Effector CD8-positive, alpha-beta T cell (primary cell): Measurements from ENCODE around the gene HIVEP3.

ENCODE experiments used
- DNase-seq: peaks from one replicate; lab custom pipeline; 2025; lab: John Stamatoyannopoulos, UW

HIVEP3 gene

DNA sequence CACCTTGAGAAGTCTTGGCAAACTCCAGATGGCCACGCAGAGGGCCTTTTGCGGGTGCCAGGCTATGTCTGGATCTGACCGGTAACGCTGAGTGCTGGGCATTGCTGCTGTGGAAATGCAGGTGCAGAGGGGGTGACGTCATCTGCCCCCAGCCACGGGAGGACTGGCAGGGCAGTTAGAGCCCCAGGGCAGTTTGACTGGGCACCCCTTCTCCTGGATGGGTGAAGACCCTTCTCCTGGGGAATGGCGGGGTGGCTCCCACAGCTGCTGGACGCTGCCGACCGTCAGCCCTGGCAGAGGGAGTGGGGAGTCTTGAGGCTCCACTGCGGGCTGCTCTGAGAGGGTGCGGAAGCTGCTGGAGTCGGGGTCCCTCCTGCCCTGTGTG is 421.7 kb downstream of the HIVEP3 start:
- DNase-seq = no peak

GRCh38 chr1:41496080-41497055 is 422.4 kb downstream of the HIVEP3 start:
- no peak for DNase-seq

DNA sequence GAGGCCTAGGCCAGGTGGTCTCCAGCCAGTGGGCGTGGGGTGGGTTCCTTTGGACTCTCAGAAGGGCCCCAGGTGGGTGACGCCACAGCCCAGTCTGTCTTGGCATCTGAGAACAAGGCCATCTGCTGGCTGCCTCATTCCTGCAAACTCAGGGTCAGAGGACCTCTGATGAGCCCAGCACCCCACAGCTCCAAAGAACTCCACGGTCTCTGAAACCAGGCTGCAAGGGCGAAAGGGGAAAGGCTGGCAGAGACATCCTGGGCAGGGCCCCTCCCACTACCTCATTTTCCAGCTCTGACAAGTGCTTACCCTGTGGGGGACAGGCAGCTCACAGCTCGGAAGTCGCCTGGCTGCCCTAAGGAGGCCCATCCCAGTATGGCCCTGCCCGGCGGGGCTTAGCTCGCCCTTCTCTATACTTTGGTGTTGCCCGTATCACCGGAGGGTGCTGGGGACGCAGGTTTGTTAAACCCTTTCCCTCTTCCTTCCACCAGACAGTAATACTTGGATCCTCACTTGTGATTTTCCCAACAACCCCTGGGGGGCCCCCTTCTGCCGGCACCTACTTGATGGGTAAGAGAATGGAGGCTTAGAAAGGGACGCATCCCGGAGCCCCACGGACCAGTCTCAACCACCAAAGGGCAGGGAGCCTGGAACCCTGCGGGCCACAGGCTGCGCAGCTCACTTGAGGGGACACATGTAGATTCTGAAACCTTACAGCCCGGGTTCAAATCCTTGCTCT is 423.3 kb downstream of the HIVEP3 start:
- DNase-seq = no peak

GRCh38 chr1:41494351-41495209 is 424.1 kb downstream of the HIVEP3 start:
- no peak for DNase-seq

GRCh38 chr1:41493626-41494350 is 424.9 kb downstream of the HIVEP3 start:
- no peak for DNase-seq

- no peak for DNase-seq
These were observed 425.6 kb downstream of the HIVEP3 start for GRCh38 chr1:41493117-41493536.

DNA sequence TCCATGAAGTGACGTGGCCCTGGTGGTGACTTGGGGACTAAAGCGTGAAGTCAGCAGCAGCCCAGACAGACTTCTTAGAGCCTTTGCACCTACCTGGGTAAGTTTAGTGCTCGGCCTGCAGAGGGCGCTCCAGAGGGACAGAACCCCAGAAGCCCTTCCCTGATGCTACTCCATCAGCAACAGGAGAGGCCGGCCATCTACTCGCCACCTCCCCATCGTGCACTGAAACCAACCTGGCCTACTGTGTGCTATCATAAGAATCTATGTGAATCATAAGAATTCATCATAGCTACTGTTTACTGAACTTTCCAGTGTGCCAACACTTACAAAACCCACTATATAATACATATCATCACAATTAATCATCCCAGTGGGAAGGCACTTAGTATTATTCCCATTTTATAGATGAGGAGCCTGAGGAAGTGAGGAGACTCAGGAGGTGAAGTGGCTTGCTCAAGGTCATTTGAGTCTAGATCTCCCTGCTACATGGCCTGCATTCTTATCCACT is 426.3 kb downstream of the HIVEP3 start:
- no peak for DNase-seq

DNA sequence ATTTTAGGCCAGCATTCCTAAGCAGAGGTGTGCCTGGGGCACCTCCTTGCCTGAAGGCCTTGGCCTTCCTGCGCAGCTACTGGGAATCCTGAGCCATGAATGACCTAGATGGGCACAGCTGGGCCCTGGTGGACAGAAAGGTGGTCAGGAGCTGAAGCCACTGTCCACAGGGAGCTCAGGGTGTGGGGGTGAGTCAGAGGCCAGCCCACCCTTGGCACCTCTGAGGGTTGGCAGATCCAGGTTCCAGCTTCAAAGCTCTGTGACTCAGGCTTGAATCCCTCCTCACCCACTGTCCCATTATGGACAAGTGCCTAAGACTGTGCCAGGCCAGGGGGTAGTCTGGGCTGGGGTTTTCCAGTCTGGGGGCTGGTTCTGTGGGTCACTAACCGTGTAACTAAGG is 427.8 kb downstream of the HIVEP3 start:
- DNase-seq = no peak

DNA sequence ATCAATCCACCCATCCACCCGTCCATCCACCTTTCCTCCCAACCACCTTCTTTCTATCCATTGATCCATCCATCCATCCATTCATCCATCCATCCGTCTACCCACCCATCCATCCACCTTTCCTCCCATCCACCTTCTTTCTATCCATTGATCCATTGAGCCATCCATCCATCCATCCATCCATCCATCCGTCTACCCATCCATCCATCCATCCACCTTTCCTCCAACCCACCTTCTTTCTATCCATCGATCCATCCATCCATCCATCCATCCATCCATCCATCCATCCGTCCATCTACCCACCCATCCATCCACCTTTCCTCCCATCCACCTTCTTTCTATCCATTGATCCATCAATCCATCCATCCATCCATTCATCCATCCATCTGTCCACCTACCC is 429.2 kb downstream of the HIVEP3 start:
- no peak for DNase-seq

DNA sequence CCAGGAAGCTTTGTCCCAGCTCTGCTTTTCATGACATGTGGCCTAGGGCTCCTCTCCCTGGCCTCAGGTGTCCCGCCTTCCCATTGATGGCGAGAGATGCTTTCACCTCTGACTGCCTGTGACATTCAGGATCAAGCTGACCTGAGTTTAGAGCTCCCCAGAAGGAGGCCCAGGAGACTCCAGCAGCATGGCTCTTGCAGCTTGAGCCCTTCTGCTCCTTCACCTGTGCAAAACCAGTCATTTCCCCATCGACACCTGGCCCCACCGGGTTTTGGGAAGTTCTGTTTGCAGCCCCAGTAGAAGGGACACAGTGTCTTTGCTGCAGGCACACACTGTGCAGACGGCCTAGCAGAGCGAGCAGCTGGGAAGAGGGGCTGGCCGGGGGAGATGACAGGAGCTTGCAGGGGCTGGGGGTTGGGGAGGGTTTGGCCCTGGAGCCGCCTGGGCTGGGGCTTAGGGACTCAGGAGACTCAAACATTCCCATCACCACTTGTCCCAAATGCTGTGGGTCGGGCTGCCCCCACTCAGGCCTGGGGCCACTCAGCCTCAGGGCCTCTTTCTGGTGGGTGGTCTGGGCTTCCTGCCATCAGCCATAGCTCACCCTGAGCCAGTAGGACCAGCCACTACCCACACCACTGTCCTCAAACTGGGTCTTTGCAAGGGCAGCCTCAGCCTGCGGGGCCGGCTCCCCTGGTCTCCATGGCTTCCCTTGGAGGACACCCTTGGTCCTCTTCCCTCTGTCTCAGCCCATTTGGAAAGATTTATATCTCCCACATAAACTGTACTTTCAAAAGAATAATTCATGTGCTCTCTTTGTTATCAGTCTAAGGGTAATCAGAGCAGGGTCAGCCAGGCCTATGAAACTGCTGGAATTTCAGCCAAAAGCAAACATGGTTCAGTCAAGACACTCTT is 430.4 kb downstream of the HIVEP3 start:
- DNase-seq = no peak

DNA sequence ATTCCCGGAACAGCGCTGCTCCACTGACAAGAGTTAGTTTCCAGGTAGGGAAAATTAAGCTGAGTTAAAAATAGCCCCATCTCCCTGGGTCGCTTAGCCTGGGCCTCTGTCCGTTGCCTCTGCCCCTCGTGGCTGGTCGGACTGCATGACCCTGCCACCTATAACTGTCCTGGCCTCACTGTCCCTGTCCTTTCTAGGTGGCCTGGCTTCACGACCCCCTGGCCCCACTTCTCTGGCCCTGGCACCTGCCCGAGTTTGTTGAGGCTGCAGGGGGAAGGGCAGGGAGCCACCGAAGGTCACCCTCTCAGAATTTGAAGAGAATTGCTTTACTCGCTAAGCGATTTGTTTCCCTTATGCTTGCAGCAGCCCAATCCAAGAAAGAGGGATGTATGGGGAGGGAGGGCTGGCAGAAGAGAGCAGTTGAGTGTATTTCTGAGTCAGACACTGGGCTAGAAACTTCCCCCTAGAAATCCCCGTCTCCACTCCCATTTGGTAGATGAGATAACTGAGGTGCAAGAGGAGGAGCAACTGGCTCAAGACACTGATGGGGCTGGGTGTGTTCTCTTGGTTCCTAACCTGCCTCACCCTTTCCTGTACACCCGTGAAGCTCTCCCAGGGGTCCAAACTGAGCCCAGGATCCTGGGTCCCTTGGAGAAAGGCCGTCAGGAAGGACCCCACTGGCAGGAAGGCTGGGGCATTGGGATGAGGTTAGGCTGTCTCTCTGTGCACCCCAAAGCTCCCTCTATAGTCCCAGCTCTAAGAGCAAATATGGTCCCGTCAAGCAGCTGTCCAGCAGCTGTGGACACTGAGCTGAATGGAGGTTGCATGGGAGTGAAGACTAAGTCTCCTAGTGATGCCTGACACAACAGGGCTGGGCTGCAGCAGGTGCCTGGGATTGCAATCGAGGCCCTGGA is 431.3 kb downstream of the HIVEP3 start:
- DNase-seq = no peak

DNA sequence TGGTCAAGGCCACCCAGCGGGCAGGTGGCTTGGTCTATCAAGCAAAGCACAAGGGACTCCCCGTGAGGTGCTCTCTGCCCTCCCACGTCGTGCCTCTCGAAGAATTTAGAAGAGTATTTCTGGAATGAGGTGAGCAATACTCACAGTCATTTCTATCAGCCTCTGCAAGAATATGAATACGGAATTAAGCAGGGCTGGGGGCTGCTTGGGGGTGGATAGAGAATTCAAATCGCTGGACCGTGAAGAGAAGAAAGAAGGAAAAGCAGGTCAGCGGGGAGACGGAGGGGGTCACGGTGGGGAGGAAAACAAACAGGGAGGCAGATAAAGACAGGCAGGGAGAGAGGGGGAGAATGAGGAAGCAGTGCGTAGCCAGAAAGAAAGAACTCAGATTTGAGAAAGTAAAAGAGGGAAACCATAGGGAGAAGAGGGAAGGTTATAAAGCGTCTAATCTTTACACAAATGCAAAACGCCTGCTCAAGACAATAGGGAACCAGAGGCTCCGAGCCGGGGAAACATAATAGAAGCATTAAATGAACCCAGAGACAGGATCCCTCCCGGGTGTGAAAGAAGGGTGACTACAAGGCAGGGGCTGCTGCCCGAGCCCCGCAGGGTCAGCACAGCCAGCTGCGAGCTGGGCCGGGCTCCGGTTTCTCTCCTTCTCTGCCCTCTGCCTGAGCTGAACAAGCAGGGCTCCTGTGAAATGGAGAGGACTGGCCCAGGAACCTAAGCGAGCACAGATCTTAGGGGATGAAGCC is 432.2 kb downstream of the HIVEP3 start:
- no peak for DNase-seq

GRCh38 chr1:41486053-41486370 is 432.7 kb downstream of the HIVEP3 start:
- no peak for DNase-seq

DNA sequence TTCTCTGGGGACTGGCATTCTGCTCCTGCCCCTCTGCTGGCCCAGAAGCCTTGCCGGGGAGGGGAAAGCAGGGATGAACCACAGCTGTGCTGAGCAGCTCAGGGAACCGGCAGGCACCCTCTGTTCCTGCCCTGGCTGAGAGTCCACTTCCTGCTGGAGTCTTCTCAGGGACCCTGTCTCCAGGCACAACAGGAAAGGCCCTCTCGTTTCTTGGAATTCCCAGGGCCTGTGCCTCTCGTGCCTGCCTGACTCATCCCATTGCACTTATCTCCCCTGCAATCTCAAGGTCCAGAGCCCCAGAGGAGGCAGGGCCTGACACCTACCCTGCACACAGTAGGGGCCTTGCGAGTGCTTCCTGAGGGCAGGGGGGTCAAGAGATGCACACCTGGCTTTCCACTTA is 433.1 kb downstream of the HIVEP3 start:
- no peak for DNase-seq

DNA sequence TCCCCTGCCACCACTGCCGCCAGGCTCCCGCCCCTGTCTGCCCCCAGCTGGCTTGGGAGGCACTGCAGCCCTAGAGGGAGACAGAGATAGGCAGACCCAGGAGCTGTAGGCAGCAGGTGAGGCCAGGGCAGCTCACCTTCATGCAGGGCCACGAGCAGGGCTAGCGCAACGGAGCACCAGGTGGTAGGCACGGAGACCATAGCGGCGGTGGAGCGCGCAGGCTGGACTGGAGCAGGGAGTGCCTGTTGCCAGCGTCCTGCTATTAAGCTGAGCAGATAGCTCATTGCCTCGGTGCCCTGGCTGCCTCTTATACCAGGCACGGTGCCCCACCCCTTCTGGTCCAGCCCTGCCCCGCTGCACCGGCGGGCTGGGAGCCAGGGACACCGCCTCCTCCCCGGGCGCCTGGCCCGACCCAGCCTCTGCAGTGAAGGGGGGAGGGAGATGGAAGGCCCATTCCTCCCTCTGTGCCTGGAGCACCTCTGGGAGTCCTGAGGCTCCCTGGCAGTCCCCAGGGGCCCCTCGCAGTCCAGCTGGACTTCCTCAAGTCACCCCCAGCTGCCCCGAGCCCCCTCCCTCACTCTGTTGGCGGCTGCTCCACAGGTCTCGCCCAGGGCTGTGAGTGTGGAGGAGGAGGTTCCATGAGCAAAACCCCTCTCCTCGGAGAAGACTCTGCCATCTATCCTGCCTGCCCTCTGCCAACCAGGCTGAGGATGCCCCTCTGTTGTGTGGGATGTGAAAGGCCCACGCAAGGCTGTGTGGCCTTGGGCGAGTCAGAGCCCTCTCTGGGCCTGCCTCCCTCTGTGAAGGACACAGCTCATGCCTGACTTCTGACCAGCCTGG is 434.1 kb downstream of the HIVEP3 start, which contains the start of gene EDN2:
EDN2 (minus strand) TSS at position 282 of the 840 bp plus-strand sequence; CDS start at position 200, 82 bp downstream.
- DNase-seq = no peak

- no peak for DNase-seq
These were observed 434.7 kb downstream of the HIVEP3 start for GRCh38 chr1:41483960-41484401.
